Measurements from ENCODE around the gene GNAI1.
A peak's percentile ranks its signal among the peaks of the same experiment; 100 is the strongest.

Gene GNAI1

GRCh38 chr7:80134536-80135308 lies at the start of gene GNAI1:
Gene GNAI1 (plus strand): TSS chr7:80134831. CDS start chr7:80135161, 330 bp downstream.
- DNase-seq, result peak; percentile 82 to 94 (median 94)

GRCh38 chr7:80087051-80087770 lies 47.4 kb upstream of the GNAI1 start:
- DNase-seq, result no peak

GRCh38 chr7:80087771-80088170 lies 46.9 kb upstream of the GNAI1 start:
- DNase-seq, result no peak

GRCh38 chr7:80088705-80089104 lies 45.9 kb upstream of the GNAI1 start:
- no peak for DNase-seq

GRCh38 chr7:80089366-80089765 lies 45.3 kb upstream of the GNAI1 start:
- no peak for DNase-seq

GRCh38 chr7:80093349-80093748 lies 41.3 kb upstream of the GNAI1 start:
- no peak for DNase-seq

GRCh38 chr7:80095545-80095944 lies 39.1 kb upstream of the GNAI1 start:
- peak in 2 of 3 experiments; percentile 3 to 38 for DNase-seq

GRCh38 chr7:80097756-80098155 lies 36.9 kb upstream of the GNAI1 start:
- no peak for DNase-seq

- DNase-seq, result no peak
Measured at GRCh38 chr7:80098795-80099194, 35.8 kb upstream of the GNAI1 start.

GRCh38 chr7:80100254-80100653 lies 34.4 kb upstream of the GNAI1 start:
- no peak for DNase-seq

GRCh38 chr7:80105701-80106408 lies 28.8 kb upstream of the GNAI1 start:
- no peak for DNase-seq

- no peak for DNase-seq
Measured at GRCh38 chr7:80106498-80107113, 28.0 kb upstream of the GNAI1 start.

GRCh38 chr7:80107278-80107677 lies 27.4 kb upstream of the GNAI1 start:
- peak; percentile 26 to 58 (median 55) for DNase-seq

- DNase-seq, result no peak
Measured at GRCh38 chr7:80110376-80110775, 24.3 kb upstream of the GNAI1 start.

- DNase-seq, result no peak
Measured at GRCh38 chr7:80114159-80114558, 20.5 kb upstream of the GNAI1 start.

GRCh38 chr7:80124526-80125264 lies 9.9 kb upstream of the GNAI1 start:
- DNase-seq, result no peak

- DNase-seq, result peak; percentile 30 to 97 (median 82)
Measured at GRCh38 chr7:80127412-80128160, 7.0 kb upstream of the GNAI1 start.

GRCh38 chr7:80128918-80129317 lies 5.7 kb upstream of the GNAI1 start:
- DNase-seq, result no peak

GRCh38 chr7:80129785-80130184 lies 4.8 kb upstream of the GNAI1 start:
- no peak for DNase-seq

- DNase-seq, result no peak
Measured at GRCh38 chr7:80131675-80132435, 2.8 kb upstream of the GNAI1 start.

GRCh38 chr7:80132594-80132993 lies 2.0 kb upstream of the GNAI1 start:
- no peak for DNase-seq
